HEK293T (cell line): ENCODE measurements around the gene DEFB124.

Experiments
- ARNT ChIP-seq: fragments of 450-650 bp; IDR thresholded peaks from 2 replicates; pipeline ENCODE4 v1.6.1; 2017; ENCODE audit warnings: mild to moderate bottlenecking
- BHLHE40 ChIP-seq: fragments of 450-650 bp; IDR thresholded peaks from 2 replicates; pipeline ENCODE4 v1.6.1; 2016; ENCODE audit warnings: mild to moderate bottlenecking, moderate library complexity, borderline replicate concordance
- ELF4 ChIP-seq: fragments of 450-650 bp; IDR thresholded peaks from 2 replicates; pipeline ENCODE4 v1.6.1; 2017; ENCODE audit warnings: antibody characterized with exemption
- FOXA1 ChIP-seq: fragments of 450-650 bp; IDR thresholded peaks from 2 replicates; pipeline ENCODE4 v1.6.1; 2016; ENCODE audit warnings: mild to moderate bottlenecking
- FOXM1 ChIP-seq: fragments of 450-650 bp; IDR thresholded peaks from 2 replicates; pipeline ENCODE4 v1.6.1; 2017; ENCODE audit warnings: mild to moderate bottlenecking, borderline replicate concordance
- HDGF ChIP-seq: fragments of 450-650 bp; IDR thresholded peaks from 2 replicates; pipeline ENCODE4 v1.6.1; 2017; ENCODE audit warnings: antibody characterized with exemption, borderline replicate concordance
- L3MBTL2 ChIP-seq: fragments of 450-650 bp; conservative IDR thresholded peaks from 2 replicates; pipeline ENCODE4 v1.6.1; 2016; ENCODE audit warnings: mild to moderate bottlenecking
- NFRKB ChIP-seq: fragments of 450-650 bp; IDR thresholded peaks from 2 replicates; pipeline ENCODE4 v1.6.1; 2016; ENCODE audit warnings: mild to moderate bottlenecking, moderate library complexity
- PKNOX1 ChIP-seq: fragments of 450-650 bp; IDR thresholded peaks from 2 replicates; pipeline ENCODE4 v1.6.1; 2016
- SP1 ChIP-seq: fragments of 450-650 bp; IDR thresholded peaks from 2 replicates; pipeline ENCODE4 v1.6.1; 2017
- SUZ12 ChIP-seq: fragments of 450-650 bp; IDR thresholded peaks from 2 replicates; pipeline ENCODE4 v1.6.1; 2016; ENCODE audit warnings: mild to moderate bottlenecking
- TARDBP ChIP-seq: fragments of 450-650 bp; IDR thresholded peaks from 2 replicates; pipeline ENCODE4 v1.6.1; 2016
- ZNF384 ChIP-seq: fragments of 450-650 bp; IDR thresholded peaks from 2 replicates; pipeline ENCODE4 v1.6.1; 2016

- TF ChIP-seq HDGF (no peak), SUZ12 (no peak), NFRKB (no peak), L3MBTL2 (no peak), SP1 (no peak), TARDBP (no peak), ZNF384 (no peak), PKNOX1 (no peak), ELF4 (no peak), FOXM1 (no peak), BHLHE40 (no peak), ARNT (no peak), FOXA1 (no peak)
Measured at GRCh38 chr20:31452575-31452974, 22.4 kb downstream of the DEFB124 start.
